Measurements from ENCODE around the gene F7. TPM values are rescaled to one million over a fixed set of nuclear protein-coding genes. Genes with fewer than 3 reads are reported as not detected.

The F7 gene
- total RNA-seq, 2 experiments from 2014 or later = 0.20 to 0.45 TPM

DNA sequence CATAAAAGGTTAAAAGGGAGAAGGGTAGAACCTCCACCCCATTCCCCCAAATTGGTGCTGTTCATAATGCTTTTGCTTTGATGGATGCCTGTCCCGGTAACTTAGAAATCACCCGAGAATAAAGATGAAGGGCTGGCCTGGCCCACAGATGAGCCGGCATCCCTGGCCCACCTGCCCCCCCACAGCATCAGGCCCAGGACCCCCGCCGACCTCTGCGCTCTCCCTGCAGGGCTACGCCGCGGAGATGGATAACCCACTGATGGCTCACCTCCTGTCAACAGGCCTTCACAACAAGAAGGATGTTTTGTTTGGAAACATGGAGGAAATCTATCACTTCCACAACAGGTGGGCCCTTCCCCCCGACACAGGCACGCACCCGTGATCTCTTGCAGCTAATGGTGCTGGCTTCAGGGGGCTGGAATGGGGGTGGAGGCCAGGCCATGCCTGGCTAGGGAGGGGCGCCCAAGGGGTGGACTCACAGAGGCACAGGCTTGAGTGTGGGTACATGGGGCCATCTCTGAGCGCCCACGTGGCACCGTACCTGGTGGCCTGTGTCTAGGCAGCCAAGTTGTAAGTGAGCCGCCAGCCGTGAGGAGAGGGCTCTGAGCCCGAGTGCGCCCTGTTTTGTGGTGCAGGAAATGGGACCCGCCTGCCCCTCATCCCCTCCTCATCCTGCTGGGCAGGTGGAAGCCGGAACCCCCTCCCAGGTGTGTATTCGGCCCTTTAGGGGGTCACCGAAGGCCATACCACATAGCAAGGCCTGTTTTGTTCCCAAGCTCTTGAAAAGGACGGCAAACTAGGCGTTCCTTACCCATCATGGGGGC is 23.2 kb upstream of the F7 start:
- CTCF ChIA-PET = no interaction called here

DNA sequence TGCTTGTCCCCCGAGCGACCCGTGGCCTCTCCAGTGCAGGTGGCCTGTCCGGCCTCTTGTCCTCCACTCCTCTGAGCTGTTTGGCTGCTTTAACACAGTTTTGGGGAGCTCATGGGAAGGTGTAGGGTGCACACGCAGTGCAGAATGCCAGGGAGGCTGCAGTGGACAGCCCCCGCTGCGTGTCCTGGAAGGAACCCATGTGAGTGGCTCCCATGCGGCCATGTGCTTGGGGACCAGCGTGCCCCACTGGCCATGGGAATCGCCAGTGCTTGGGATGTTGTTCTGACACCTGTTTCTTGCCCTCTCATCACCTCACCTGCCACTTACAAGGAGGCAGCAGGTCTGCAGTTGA is 22.6 kb upstream of the F7 start:
- no peak for ATAC-seq

More for the DNA sequence above, 23.2 kb upstream of the F7 start:
- intact Hi-C loops (cut with micrococcal nuclease) = no loop called here
- TF ChIP-seq CTCF (IDR thresholded peaks at IDR 0.05) = no peak
- POLR2A ChIA-PET = no interaction called here
- Mint-ChIP-seq H3K27me3 (no peaks in the 10 kb centered on the region), H3K9me3 (no peaks in the 10 kb centered on the region), H3K36me3 (ENCODE audit: low read depth) (no peaks in the 10 kb centered on the region), H3K4me1 (ENCODE audit: low read depth) (no peaks in the 10 kb centered on the region), H3K27ac (no peak overlapping the region), H3K4me3 (no peak overlapping the region)
- ATAC-seq (no peak), DNase-seq (no peak)

GRCh38 chr13:113083402-113084061 is 22.1 kb upstream of the F7 start:
- Mint-ChIP-seq H3K36me3 (ENCODE audit: low read depth) (no peaks in the 10 kb centered on the region), H3K4me1 (ENCODE audit: low read depth) (no peaks in the 10 kb centered on the region), H3K27me3 (no peaks in the 10 kb centered on the region), H3K27ac (no peak overlapping the region), H3K4me3 (no peak overlapping the region), H3K9me3 (no peaks in the 10 kb centered on the region)
- no peak for DNase-seq
- CTCF ChIA-PET = no interaction called here
- no peak for ATAC-seq
- POLR2A ChIA-PET = interaction anchor here (0.9 kb wide), 1 partner anchor 10 kb away, joined by 3 read pairs; no protein-coding TSS in a partner anchor
- intact Hi-C loops (cut with micrococcal nuclease) = no loop called here
- TF ChIP-seq CTCF (IDR thresholded peaks at IDR 0.05) = no peak

More for the DNA sequence above, 22.6 kb upstream of the F7 start:
- Mint-ChIP-seq H3K27me3 (no peaks in the 10 kb centered on the region), H3K27ac (no peak overlapping the region), H3K9me3 (no peaks in the 10 kb centered on the region), H3K36me3 (ENCODE audit: low read depth) (no peaks in the 10 kb centered on the region), H3K4me3 (no peak overlapping the region), H3K4me1 (ENCODE audit: low read depth) (no peaks in the 10 kb centered on the region)
- POLR2A ChIA-PET = interaction anchor here (0.9 kb wide), 1 partner anchor 9 kb away, joined by 3 read pairs; no protein-coding TSS in a partner anchor
- TF ChIP-seq CTCF (IDR thresholded peaks at IDR 0.05) = no peak
- DNase-seq = no peak
- intact Hi-C loops (cut with micrococcal nuclease) = no loop called here
- CTCF ChIA-PET = no interaction called here

- intact Hi-C loops (cut with micrococcal nuclease) = no loop called here
- CTCF ChIA-PET = no interaction called here
- Mint-ChIP-seq H3K9me3 (no peaks in the 10 kb centered on the region), H3K27ac (no peak overlapping the region), H3K4me1 (ENCODE audit: low read depth) (no peaks in the 10 kb centered on the region), H3K36me3 (ENCODE audit: low read depth) (no peaks in the 10 kb centered on the region), H3K27me3 (no peaks in the 10 kb centered on the region), H3K4me3 (no peak overlapping the region)
- no peak for ATAC-seq
- no peak for TF ChIP-seq CTCF (IDR thresholded peaks at IDR 0.05)
- DNase-seq = no peak
- POLR2A ChIA-PET = interaction anchor here (0.9 kb wide), 1 partner anchor 11 kb away, joined by 3 read pairs; no protein-coding TSS in a partner anchor
Observed at GRCh38 chr13:113084094-113084942, 21.3 kb upstream of the F7 start.

Measured in activated CD8-positive, alpha-beta T cell treated with anti-CD3 and anti-CD28 coated beads for 36 hours (primary cell).